ENCODE data around the gene CRB1. TPM values are rescaled to one million over a fixed set of nuclear protein-coding genes. Genes with fewer than 3 reads are reported as not detected.

Gene CRB1
- total and polyA plus RNA-seq, 2 of the 8 experiments (the other 6 are each of a cell fraction or from before 2014, with no cell fraction given), result 0.03 TPM; not detected in 1

DNA sequence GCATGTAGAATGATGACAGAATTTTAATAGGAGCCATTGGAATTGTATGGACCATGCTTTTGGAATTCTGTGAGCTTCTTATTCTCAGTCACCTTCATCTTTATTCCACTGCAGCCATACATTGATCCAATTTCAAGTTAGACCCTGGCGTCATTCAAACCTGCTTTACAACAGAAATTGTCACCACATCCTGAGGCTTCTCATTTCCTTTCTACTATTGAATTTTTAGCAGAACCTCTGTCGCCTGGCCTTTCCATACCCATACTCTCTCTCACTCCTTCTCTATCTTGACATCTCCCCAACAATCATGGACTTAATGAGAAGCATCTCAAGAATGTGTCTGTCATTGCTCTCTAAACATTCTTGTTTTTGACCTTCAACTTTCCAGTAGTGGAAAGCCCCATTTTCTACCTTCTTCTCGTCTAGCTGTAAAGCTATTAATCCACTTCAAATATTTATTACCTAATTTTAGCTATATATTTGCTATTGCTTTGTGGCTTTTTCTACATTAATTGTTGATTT lies 74.1 kb downstream of the CRB1 start:
- no peaks in the 10 kb centered on the region for H3K9me3 ChIP-seq (ENCODE audit: insufficient read depth in 2 of 2, low read depth in 1 of 2, low read length in 1 of 2)
- no peak overlapping the region for H3K14ac ChIP-seq (ENCODE audit: insufficient read length)
- no peak for FAIRE-seq
- H2BK120ac ChIP-seq (replicated peaks; ENCODE audit: low read depth, low read length), result no peak overlapping the region
- no peaks in the 10 kb centered on the region for H4K20me1 ChIP-seq (replicated peaks in 1 of 2; ENCODE audit: control insufficient read depth in 1 of 2, insufficient read depth in 2 of 2, low read length in 2 of 2)
- no peak overlapping the region for H3K4me3 ChIP-seq (ENCODE audit: extremely low read depth in 1 of 4, insufficient read depth in 2 of 4, low read depth in 3 of 4, low read length in 4 of 4)
- no peak overlapping the region for H4K91ac ChIP-seq (replicated peaks; ENCODE audit: insufficient read length, low read length)
- WGBS, 2 experiments (ENCODE audit: extremely low coverage in 1 of 2, insufficient coverage in 1 of 2, insufficient read length in 1 of 2, insufficient replicate concordance in 2 of 2, low coverage in 1 of 2, low lambda C conversion rate in 2 of 2, missing lambda C conversion rate in 1 of 2), result 80% methylated on average over 3 of the region's 3 CpGs; no CpG with 5 or more reads in 1 of the 2 experiments
- no peak for DNase-seq (ENCODE audit: low read depth in 1 of 2, low spot score in 2 of 2)
- no peak overlapping the region for H2BK5ac ChIP-seq (ENCODE audit: low read depth, low read length)
- no peak overlapping the region for H2AFZ ChIP-seq (ENCODE audit: low read length)
- no peaks in the 10 kb centered on the region for H3K27me3 ChIP-seq (replicated peaks in 1 of 4; ENCODE audit: control insufficient read depth in 3 of 4, extremely low read depth in 1 of 4, insufficient read depth in 3 of 4, low read length in 3 of 4)
- H3K23me2 ChIP-seq (ENCODE audit: low read depth, low read length), result no peaks in the 10 kb centered on the region
- CTCF ChIA-PET (ENCODE audit: partially characterized antibody), result interaction anchor here (0.6 to 1.8 kb wide), 6 partner anchors 10 to 162 kb away, joined by 3 to 8 read pairs (median 3); no protein-coding TSS in a partner anchor
- no peaks in the 10 kb centered on the region for H3K36me3 ChIP-seq (ENCODE audit: control insufficient read depth in 2 of 4, insufficient read depth in 4 of 4, low read length in 3 of 4)
- no peaks in the 10 kb centered on the region for H3K79me2 ChIP-seq (ENCODE audit: control insufficient read depth in 1 of 2, insufficient read depth in 2 of 2, low read length in 2 of 2)
- H2BK20ac ChIP-seq (ENCODE audit: low read length), result no peak overlapping the region
- TF ChIP-seq TCF12 (IDR thresholded peaks at IDR 0.05; ENCODE audit: low read depth, low read length), result no peak
- no peak for TF ChIP-seq RAD21 (IDR thresholded peaks at IDR 0.05 in 1 of 2, conservative IDR thresholded peaks at IDR 0.05 in 1 of 2; ENCODE audit: low read depth in 2 of 2, low read length in 2 of 2)
- no peak for TF ChIP-seq JUND (IDR thresholded peaks at IDR 0.05; ENCODE audit: low read length)
- no peak for TF ChIP-seq YY1 (IDR thresholded peaks at IDR 0.05; ENCODE audit: low read depth, low read length)
- TF ChIP-seq TEAD4 (IDR thresholded peaks at IDR 0.05; ENCODE audit: low read depth, low read length), result peak; percentile 47; the same call in 1 of the 2 replicates
- TF ChIP-seq PHF8 (conservative IDR thresholded peaks at IDR 0.05; ENCODE audit: low read depth, low read length), result no peak
- no peak for TF ChIP-seq NRF1 (IDR thresholded peaks at IDR 0.05; ENCODE audit: low read depth, low read length)
- POLR2A ChIA-PET (ENCODE audit: partially characterized antibody), result interaction anchor here (0.9 kb wide), 1 partner anchor 13 kb away, joined by 3 read pairs; no protein-coding TSS in a partner anchor
- no peak overlapping the region for H3K9ac ChIP-seq (replicated peaks in 1 of 4; ENCODE audit: extremely low read depth in 1 of 4, low read depth in 3 of 4, low read length in 3 of 4)
- no peak overlapping the region for H3K4ac ChIP-seq (replicated peaks; ENCODE audit: insufficient read length, low read depth, low read length)
- no peak overlapping the region for H3K23ac ChIP-seq (ENCODE audit: insufficient read length)
- no peaks in the 10 kb centered on the region for H3K79me1 ChIP-seq (ENCODE audit: low read depth, low read length)
- no peak overlapping the region for H4K5ac ChIP-seq (ENCODE audit: insufficient read length, low read depth, low read length)
- no peak overlapping the region for H3K27ac ChIP-seq (ENCODE audit: low read depth, low read length)
- H3K4me2 ChIP-seq (ENCODE audit: insufficient read depth in 1 of 2, low read depth in 2 of 2, low read length in 2 of 2), result no peak overlapping the region
- H4K8ac ChIP-seq (ENCODE audit: extremely low read depth, insufficient read depth, low read length), result no peak overlapping the region
- no peak overlapping the region for H2BK12ac ChIP-seq (ENCODE audit: low read depth, low read length)
- H2AK5ac ChIP-seq (ENCODE audit: low read depth, low read length), result no peak overlapping the region
- no peak overlapping the region for H2BK15ac ChIP-seq (ENCODE audit: low read length)
- H3K56ac ChIP-seq (replicated peaks; ENCODE audit: insufficient read length, low read depth, low read length), result no peak overlapping the region
- H3K18ac ChIP-seq (ENCODE audit: extremely low read depth, low read length), result no peak overlapping the region
- no peaks in the 10 kb centered on the region for H3K4me1 ChIP-seq (replicated peaks in 1 of 4; ENCODE audit: control insufficient read depth in 3 of 4, insufficient read depth in 4 of 4, low read length in 3 of 4)
